ENCODE data around the gene HUNK.

- TF ChIP-seq CTCF (IDR thresholded peaks at IDR 0.05) (no peak), POLR2A (IDR thresholded peaks at IDR 0.05) (no peak)
Measured at GRCh38 chr21:32021319-32021994, 148.6 kb downstream of the HUNK start.

Data from adrenal gland (tissue), 5 donors.